ENCODE measurements around the gene ANKMY1.

Gene ANKMY1

GRCh38 chr2:240573516-240574385 lies 16.0 kb upstream of the ANKMY1 start:
- POLR2A ChIA-PET: interaction anchor here (1.8 kb wide), 1 partner anchor 13 kb away, joined by 7 read pairs; the partner anchor contains the start of gene CAPN10

More at GRCh38 chr2:240573516-240574385, 16.0 kb upstream of the ANKMY1 start:
- H3K4me1 ChIP-seq (ENCODE audit: control insufficient read depth, insufficient read depth, low read length): no peaks in the 10 kb centered on the region
- CTCF ChIA-PET: no interaction called here
- H3K4me3 ChIP-seq (ENCODE audit: low read depth, low read length): no peak overlapping the region
- no peak overlapping the region for H3K27ac ChIP-seq (ENCODE audit: extremely low read depth, low read depth, low read length)
- H3K9me3 ChIP-seq (ENCODE audit: control insufficient read depth, insufficient read depth, low read depth, low read length): no peaks in the 10 kb centered on the region
- H3K36me3 ChIP-seq (ENCODE audit: control insufficient read depth in 2 of 2, insufficient read depth in 1 of 2, low read length in 2 of 2): peaks cover 0 to 47% of the 10 kb centered on the region in 2 experiments; a peak in 1 of 3 replicates
- TF ChIP-seq GFI1B (tag by site-specific recombination; IDR thresholded peaks at IDR 0.05) (no peak), ZNF76 (tag by site-specific recombination; IDR thresholded peaks at IDR 0.05; ENCODE audit: borderline replicate concordance, low read depth) (no peak), ZNF645 (tag by site-specific recombination; IDR thresholded peaks at IDR 0.05) (no peak), CTCF (tag by site-specific recombination; IDR thresholded peaks at IDR 0.05) (no peak), ZNF837 (tag by site-specific recombination; IDR thresholded peaks at IDR 0.05) (no peak), IKZF3 (tag by site-specific recombination; IDR thresholded peaks at IDR 0.05) (no peak), ZNF501 (tag by site-specific recombination; IDR thresholded peaks at IDR 0.05) (no peak), ZSCAN30 (tag by site-specific recombination; IDR thresholded peaks at IDR 0.05) (no peak), ZNF10 (tag by site-specific recombination; IDR thresholded peaks at IDR 0.05) (no peak), GLIS2 (tag by site-specific recombination; IDR thresholded peaks at IDR 0.05) (0 out of 2 replicates have a peak, but pooled peaks have one; percentile 29), ZNF335 (tag by site-specific recombination; conservative IDR thresholded peaks at IDR 0.05) (no peak), BCL6B (tag by site-specific recombination; IDR thresholded peaks at IDR 0.05) (no peak), ZFHX2 (tag by site-specific recombination; conservative IDR thresholded peaks at IDR 0.05) (peak; percentile 64), ZNF138 (tag by site-specific recombination; IDR thresholded peaks at IDR 0.05; ENCODE audit: borderline replicate concordance) (no peak), RBAK (tag by site-specific recombination; IDR thresholded peaks at IDR 0.05) (no peak), ZNF341 (tag by site-specific recombination; IDR thresholded peaks at IDR 0.05; ENCODE audit: low read depth) (no peak), ZNF16 (tag by site-specific recombination; IDR thresholded peaks at IDR 0.05; ENCODE audit: low read depth) (no peak), EGR2 (tag by site-specific recombination; IDR thresholded peaks at IDR 0.05; ENCODE audit: low read depth) (peak; percentile 69), ZNF473 (tag by site-specific recombination; IDR thresholded peaks at IDR 0.05) (no peak), ZNF561 (tag by site-specific recombination; IDR thresholded peaks at IDR 0.05; ENCODE audit: borderline replicate concordance) (no peak), ZNF571 (tag by site-specific recombination; IDR thresholded peaks at IDR 0.05) (no peak), ZNF112 (tag by site-specific recombination; IDR thresholded peaks at IDR 0.05) (no peak), ZNF214 (tag by site-specific recombination; IDR thresholded peaks at IDR 0.05; ENCODE audit: borderline replicate concordance) (no peak), ZNF48 (tag by site-specific recombination; IDR thresholded peaks at IDR 0.05) (no peak)
- TF ChIP-seq, protein P1, sequence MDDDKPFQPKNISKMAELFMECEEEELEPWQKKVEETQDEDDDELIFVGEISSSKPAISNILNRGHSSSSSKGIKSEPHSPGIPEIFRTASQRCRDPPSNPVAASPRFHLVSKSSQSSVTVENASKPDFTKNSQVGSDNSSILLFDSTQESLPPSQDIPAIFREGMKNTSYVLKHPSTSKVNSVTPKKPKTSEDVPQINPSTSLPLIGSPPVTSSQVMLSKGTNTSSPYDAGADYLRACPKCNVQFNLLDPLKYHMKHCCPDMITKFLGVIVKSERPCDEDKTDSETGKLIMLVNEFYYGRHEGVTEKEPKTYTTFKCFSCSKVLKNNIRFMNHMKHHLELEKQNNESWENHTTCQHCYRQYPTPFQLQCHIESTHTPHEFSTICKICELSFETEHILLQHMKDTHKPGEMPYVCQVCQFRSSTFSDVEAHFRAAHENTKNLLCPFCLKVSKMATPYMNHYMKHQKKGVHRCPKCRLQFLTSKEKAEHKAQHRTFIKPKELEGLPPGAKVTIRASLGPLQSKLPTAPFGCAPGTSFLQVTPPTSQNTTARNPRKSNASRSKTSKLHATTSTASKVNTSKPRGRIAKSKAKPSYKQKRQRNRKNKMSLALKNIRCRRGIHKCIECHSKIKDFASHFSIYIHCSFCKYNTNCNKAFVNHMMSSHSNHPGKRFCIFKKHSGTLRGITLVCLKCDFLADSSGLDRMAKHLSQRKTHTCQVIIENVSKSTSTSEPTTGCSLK (tag by site-specific recombination; IDR thresholded peaks at IDR 0.05): no peak
- TF ChIP-seq, protein P2, sequence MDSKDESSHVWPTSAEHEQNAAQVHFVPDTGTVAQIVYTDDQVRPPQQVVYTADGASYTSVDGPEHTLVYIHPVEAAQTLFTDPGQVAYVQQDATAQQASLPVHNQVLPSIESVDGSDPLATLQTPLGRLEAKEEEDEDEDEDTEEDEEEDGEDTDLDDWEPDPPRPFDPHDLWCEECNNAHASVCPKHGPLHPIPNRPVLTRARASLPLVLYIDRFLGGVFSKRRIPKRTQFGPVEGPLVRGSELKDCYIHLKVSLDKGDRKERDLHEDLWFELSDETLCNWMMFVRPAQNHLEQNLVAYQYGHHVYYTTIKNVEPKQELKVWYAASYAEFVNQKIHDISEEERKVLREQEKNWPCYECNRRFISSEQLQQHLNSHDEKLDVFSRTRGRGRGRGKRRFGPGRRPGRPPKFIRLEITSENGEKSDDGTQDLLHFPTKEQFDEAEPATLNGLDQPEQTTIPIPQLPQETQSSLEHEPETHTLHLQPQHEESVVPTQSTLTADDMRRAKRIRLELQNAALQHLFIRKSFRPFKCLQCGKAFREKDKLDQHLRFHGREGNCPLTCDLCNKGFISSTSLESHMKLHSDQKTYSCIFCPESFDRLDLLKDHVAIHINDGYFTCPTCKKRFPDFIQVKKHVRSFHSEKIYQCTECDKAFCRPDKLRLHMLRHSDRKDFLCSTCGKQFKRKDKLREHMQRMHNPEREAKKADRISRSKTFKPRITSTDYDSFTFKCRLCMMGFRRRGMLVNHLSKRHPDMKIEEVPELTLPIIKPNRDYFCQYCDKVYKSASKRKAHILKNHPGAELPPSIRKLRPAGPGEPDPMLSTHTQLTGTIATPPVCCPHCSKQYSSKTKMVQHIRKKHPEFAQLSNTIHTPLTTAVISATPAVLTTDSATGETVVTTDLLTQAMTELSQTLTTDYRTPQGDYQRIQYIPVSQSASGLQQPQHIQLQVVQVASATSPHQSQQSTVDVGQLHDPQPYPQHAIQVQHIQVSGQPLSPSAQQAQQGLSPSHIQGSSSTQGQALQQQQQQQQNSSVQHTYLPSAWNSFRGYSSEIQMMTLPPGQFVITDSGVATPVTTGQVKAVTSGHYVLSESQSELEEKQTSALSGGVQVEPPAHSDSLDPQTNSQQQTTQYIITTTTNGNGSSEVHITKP (tag by site-specific recombination; IDR thresholded peaks at IDR 0.05): no peak

All from HEK293 (cell line).